ENCODE measurements around the gene NR3C1. TPM values are rescaled to one million over a fixed set of nuclear protein-coding genes. Genes with fewer than 3 reads are reported as not detected.

NR3C1 gene
- total RNA-seq, 1 experiment from 2014 or later: 11.5 TPM

DNA sequence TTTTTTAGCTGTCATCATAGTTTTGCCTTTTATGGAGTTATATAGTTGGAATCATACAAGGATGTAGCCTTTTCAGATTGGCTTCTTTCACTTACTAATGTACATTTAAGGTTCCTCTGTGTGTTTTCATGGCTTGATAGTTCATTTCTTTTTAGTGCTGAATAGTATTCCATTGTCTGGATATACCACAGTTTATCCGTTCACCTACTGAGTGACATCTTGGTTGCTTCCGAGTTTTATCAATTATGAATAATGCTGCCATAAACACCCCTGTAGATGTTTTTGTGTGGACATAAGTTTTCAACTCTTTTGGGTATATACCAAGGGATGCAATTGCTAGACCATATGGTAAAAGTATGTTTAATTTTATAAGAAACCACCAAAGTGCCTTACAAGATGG is 136.3 kb downstream of the NR3C1 start:
- DNase-seq (ENCODE audit: low read depth, low spot score): no peak
- in situ Hi-C loops (cut with HindIII; ENCODE audit: low pct_unique_long_range_greater_than_20kb, low sequenced_read_pairs): no loop called here

DNA sequence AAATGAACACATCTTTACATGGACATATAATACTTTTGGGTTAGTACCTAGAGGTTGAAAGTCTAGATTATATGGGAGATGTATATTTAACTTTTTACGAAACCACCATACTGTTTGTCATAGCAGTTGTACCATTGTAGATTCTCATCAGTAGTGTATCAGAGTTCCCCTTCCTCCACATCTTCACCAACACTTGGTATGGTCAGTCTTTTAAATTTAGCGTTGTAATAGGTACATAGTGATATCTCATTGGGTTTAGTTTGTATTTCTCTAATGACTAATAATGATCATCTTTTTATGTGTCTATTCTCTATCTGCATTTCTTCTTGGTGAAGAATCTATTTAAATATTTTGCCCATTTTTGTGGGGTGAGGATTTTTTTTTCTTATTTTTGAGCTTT is 137.5 kb downstream of the NR3C1 start:
- DNase-seq (ENCODE audit: low read depth, low spot score): no peak
- in situ Hi-C loops (cut with HindIII; ENCODE audit: low pct_unique_long_range_greater_than_20kb, low sequenced_read_pairs): no loop called here

DNA sequence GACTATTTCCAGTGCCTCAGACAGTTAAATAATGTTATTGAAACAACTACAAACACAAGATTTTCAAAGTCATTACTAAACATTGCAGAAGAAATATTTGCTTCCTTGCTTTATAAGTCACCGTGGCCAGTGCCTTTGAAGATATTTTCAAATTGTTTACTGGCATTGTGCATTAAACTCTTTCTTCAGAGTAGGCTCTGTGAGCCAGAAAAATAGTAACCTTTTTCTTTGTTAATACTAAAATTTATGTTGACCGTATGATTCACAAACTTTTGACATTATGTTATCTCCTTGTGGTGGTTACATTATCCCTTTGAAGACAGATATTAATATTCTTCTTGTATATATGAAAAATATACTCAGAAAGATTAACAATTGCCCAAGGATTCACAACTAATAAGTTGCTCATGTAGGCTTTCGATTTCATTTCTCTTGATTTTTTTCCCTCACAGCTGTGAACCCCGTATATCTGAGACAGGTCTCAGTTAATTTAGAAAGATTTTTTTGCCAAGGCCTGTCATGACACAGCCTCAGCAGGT is 140.1 kb downstream of the NR3C1 start:
- no peak for DNase-seq (ENCODE audit: low read depth, low spot score)
- in situ Hi-C loops (cut with HindIII; ENCODE audit: low pct_unique_long_range_greater_than_20kb, low sequenced_read_pairs): no loop called here

DNA sequence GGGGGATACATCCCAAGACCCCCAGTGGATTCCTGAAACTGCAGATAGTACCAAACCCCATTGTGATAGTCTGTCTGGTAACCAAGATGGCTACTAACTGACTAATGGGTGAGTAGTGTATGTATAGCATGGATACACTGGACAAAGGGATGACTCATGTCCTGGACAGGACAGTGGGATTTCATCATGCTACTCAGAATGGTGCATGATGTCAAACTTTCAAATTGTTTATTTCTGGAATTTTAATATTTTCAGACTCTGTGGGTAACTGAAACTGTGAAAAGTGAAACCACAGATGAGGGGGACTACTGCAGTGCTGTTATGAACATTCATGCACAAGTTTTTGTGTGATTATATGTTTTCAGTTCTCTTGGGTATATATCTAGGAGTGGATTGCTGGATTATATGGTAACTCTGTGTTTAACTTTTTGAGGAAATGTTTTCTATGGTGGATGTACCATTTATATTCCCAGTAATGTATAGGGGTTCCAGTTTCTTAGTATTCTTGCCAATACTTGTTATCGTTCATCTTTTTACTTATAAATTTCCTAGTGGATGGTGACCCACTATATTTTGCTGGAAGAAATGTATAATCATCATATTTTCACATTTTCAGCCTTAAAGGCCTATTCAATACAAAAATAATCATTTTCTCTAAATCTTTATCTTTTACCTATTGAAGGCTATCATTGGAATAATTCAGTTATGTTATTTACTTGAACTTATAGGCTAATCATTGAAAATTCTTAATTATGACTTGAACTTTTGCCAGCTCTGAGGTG is 140.9 kb downstream of the NR3C1 start:
- in situ Hi-C loops (cut with HindIII; ENCODE audit: low pct_unique_long_range_greater_than_20kb, low sequenced_read_pairs): no loop called here
- DNase-seq (ENCODE audit: low read depth, low spot score): no peak

DNA sequence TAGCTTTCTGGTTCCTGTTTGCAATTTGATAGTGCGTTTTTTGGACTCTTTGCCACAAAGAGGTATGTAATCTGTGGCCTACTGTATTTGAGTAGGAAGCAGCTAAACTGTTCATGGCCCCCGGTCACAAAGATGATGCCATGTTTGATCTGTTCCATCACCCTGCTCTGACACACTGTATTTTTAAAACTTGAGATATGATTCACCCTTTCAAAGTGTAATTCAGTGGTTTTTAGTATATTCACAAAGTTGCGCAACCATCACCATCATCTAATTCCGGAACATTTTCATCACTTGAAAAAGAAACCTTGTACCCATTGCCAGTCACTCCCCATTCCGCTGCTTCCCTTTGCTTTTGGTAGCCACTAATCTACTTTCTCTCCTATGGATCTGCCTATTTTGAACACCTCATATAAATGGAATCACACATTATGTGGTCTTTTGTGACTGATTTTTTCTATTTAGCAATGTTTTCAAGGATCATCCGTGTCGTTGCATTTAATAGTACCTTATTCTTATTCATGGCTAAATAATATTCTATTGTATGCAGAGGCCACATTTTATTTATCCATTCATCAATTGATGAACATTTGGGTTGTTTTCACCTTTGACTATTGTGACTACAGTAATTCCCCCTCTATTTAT is 141.6 kb downstream of the NR3C1 start:
- in situ Hi-C loops (cut with HindIII; ENCODE audit: low pct_unique_long_range_greater_than_20kb, low sequenced_read_pairs): no loop called here
- DNase-seq (ENCODE audit: low read depth, low spot score): no peak

DNA sequence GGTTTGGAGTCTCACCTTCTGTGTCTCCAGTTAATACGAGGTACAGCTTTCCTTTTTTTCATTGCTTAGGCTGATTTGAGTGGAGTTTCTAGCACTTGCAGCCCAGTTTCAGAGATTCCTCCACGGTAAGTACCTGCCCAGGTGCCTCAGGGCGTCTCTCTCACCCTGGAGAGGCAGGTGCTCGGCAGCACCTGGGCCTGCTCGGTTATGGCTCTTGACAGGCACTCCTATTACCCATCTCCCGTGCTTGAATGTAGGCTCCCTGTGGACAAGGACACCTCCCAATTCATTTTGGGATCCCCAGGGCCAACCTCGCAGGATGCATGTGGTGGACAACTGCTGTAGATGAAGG is 144.3 kb downstream of the NR3C1 start:
- in situ Hi-C loops (cut with HindIII; ENCODE audit: low pct_unique_long_range_greater_than_20kb, low sequenced_read_pairs): no loop called here
- no peak for DNase-seq (ENCODE audit: low read depth, low spot score)

DNA sequence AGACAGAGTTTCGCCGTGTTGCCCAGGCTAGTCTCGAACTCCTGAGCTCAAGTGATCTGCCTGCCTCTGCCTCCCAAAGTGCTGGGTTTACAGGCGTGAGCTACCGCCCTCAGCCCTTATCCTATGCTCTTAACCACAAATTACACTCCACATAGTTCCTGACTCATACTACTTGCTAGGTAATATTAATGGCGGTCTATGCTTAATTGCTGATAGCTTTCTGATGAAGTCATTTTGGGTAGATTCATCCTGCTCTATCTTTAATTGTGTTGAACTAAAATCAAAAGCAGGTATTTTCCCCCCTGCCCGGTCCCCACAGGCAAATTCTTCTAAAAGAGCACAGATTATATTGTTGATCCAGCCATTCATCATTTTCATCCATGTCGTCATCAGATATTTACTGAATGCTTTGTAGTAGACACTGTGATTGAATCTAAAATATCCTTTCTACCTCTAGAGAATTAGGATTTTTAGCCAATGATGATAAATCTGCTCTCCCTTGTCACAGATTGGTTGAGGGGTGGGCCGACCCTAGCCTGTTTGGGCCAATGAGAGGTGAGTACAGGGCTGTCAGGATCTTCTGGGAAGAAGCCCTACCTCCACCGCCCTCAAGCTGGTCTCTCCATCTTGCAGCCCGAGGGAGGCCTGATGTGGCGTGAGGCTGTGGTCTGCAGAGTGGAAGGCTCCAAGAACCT is 144.8 kb downstream of the NR3C1 start:
- in situ Hi-C loops (cut with HindIII; ENCODE audit: low pct_unique_long_range_greater_than_20kb, low sequenced_read_pairs): no loop called here
- no peak for DNase-seq (ENCODE audit: low read depth, low spot score)

DNA sequence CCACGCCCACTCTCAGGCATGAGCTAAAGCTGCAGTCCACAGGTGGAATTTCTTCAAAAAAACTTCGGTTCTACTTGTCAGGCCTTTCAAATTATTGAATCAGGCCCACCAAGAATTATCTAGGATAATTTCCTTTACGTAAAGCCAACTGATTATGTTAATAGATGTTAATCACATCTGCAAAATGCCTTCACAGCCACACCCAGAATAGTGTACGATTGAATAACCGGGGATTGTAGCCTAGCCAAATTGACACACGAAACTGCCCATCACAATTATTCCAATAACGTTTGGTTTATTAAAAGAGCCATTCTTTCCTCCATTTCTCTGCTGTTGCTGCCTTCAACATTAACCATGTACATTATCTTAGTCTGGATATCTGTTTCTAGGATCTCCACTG is 148.7 kb downstream of the NR3C1 start:
- in situ Hi-C loops (cut with HindIII; ENCODE audit: low pct_unique_long_range_greater_than_20kb, low sequenced_read_pairs): no loop called here
- no peak for DNase-seq (ENCODE audit: low read depth, low spot score)

DNA sequence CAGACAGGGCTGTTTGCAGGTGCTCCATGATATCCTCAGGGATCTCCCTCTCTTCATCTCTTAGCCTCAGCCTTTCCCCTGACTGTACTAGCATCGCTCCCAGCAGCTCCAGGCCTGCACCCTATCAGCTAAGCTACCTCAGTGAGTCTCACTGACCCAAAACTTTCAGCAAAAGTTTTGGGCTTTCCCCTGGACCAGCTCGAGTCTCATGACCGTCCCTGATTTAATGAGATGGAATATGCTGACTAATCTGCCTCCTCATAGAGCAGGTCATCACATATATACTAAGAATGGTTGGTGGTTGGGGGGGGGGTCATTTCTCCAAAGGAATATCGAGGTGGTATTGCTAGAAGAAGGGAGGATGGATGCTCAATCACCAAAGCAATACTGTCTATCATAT is 151.5 kb downstream of the NR3C1 start:
- DNase-seq (ENCODE audit: low read depth, low spot score): no peak
- in situ Hi-C loops (cut with HindIII; ENCODE audit: low pct_unique_long_range_greater_than_20kb, low sequenced_read_pairs): no loop called here

DNA sequence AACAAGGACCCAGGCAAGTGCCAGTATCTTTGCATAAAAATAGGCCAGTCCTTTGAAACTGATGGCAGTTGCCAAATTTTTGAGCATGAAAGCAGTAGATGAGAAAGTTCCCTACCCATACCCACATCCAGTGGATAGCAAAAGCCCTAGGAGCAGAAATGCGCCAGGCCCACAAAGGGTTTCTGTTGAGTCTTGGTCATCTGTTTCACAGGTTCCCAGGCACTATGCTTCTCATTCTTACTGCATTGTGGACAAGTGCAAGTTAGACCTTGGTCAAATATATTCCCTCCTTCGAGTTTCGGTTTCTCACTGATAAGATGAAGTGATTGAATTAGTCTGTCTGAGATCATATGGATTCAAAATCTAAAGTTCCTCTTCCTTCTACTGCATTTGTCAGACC is 152.3 kb downstream of the NR3C1 start:
- DNase-seq (ENCODE audit: low read depth, low spot score): no peak
- in situ Hi-C loops (cut with HindIII; ENCODE audit: low pct_unique_long_range_greater_than_20kb, low sequenced_read_pairs): no loop called here

DNA sequence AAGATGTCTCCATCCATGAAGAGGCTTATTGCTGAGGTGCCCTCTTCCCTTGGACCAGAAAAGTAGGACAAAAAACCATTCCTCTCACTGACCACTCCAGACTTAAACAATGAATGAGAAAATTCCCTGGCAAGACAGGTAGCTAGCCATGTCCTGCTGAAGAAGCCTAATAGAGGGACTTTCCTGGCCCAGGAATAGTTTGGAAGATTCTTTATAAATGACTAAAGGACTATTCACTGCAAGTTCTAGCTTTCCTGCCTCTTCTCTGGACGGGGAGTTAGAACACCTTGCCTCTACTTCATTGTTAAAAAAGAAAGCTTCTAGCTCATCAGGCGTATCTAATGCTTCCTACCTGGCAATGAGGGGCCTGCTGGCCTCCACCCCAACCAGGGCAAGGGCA is 153.6 kb downstream of the NR3C1 start:
- in situ Hi-C loops (cut with HindIII; ENCODE audit: low pct_unique_long_range_greater_than_20kb, low sequenced_read_pairs): no loop called here
- DNase-seq (ENCODE audit: low read depth, low spot score): no peak

DNA sequence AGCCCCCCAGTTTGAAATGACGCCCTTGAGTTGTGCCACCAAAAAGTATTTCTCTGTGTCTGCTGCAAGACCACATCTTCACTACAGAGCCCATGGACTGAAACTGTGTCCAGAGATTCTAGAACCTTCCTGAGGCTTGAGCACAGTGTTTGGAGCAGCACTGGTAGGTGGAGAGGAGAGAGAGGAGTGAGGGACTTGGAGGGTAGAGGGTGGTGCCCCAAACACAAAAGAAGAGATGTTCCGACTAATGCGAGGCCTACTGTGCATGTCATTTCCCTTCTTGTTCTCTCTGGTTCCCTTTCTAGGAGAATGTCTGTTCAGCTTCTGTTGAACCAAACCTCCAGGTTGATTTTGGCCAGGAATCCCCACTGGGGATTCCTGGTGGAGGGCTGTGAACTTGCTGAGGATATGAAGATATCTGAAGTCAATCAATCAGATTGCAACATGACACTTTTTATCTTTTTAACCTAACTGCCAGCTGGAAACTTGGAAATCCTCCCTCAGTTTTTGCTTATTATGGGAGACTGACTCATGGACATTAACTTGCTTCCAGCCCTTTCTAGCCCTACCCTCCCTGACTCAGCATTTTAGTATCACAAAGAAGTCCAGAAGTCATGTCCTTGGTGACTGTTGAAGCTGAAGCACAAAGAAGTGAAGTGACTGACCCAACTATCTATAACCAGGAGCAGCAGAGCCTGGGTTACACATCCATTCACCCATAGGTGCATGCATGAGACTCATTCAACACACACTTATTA is 154.5 kb downstream of the NR3C1 start:
- in situ Hi-C loops (cut with HindIII; ENCODE audit: low pct_unique_long_range_greater_than_20kb, low sequenced_read_pairs): no loop called here
- DNase-seq (ENCODE audit: low read depth, low spot score): no peak

DNA sequence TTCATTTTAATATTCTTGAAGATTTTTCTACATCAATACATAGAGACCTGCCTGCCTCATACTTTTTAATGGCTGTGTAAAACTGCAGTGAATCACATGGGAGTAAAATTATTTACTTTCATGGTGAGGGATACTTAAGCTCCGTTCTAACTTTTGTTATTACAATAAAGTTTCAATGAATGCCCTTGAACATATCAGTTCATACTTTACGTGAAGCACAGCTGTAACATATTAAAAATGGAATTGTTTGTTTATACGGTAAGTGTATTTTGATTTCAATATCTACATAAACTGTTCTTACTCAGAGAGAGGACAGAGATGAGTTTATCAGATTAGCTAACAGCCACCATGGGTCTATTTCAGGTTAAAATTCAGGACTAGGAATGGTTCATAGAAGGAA is 155.1 kb downstream of the NR3C1 start:
- no peak for DNase-seq (ENCODE audit: low read depth, low spot score)

DNA sequence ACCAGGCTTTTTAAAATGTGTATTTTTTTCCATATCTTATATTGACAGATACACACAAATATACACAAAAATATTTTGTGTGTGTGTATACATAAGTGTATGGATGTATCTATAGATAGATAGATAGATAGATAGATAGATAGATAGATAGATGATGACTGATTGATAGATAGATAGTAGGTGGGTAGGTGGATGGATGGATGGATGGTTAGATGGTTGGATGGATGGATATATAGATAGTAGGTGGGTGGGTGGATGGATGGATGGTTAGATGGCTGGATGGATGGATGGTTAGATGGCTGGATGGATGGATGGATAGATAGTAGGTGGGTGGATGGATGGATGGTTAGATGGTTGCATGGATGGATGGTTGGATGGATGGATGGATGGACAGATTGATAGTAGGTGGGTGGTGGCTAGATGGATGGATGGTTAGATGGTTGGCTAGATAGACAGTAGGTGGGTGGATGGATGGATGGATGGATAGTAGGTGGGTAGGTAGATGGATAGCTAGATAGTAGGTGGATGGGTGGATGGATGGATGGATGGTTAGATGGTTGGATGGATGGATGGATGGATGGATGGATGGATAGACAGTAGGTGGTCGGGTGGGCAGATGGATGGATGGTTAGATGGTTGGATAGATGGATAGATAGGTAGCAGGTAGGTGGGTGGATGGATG is 156.2 kb downstream of the NR3C1 start:
- DNase-seq (ENCODE audit: low read depth, low spot score): no peak
- in situ Hi-C loops (cut with HindIII; ENCODE audit: low pct_unique_long_range_greater_than_20kb, low sequenced_read_pairs): no loop called here

More for the DNA sequence above, 155.1 kb downstream of the NR3C1 start:
- in situ Hi-C loops (cut with HindIII; ENCODE audit: low pct_unique_long_range_greater_than_20kb, low sequenced_read_pairs): no loop called here

DNA sequence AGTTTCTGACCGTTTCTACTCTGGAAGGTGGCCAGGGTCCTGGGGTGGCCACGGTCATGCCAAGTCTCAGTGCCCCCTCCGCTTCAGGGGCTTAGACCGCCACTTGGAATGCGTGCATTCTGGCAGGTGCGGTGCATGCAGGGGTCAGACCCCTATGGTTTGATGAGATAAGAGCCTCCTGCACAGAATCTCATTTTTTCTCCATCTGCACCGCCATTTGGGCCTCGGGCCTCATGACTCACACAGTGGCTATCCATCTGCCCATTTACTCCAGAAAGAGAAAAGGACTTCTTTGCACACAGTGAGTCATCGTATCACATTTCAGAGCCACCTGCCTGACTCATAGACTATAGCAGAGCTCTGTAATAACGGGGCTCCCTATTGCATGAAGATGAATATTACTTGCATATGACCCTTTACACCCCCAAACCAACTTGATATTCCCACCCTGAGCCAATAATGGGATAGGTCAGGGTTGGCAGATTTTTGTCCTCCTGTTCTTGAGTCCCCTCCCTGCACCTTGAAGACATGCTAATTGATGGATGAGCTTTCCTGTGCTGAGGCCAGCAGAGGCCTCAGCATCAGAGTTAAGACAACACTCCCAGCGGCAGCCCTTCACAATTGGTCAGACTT is 157.4 kb downstream of the NR3C1 start:
- peak; percentile 48 for DNase-seq (ENCODE audit: low read depth, low spot score)
- in situ Hi-C loops (cut with HindIII; ENCODE audit: low pct_unique_long_range_greater_than_20kb, low sequenced_read_pairs): no loop called here

DNA sequence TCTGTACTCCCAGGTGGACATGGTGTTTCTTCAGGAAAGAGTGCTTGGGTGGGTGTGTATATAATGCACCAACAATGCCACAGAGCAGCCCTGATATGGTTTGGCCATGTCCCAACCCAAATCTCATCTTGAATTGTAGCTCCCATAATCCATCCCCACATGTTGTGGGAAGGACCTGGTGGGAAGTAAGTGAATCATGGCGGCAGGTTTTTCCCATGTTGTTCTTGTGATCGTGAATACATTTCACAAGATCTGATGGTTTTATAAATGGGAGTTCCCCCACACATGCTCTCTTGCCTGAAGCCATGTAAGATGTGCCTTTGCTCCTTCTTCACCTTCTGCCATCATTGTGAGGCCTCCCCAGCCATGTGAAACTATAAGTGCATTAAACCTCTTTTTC is 158.5 kb downstream of the NR3C1 start:
- no peak for DNase-seq (ENCODE audit: low read depth, low spot score)
- in situ Hi-C loops (cut with HindIII; ENCODE audit: low pct_unique_long_range_greater_than_20kb, low sequenced_read_pairs): no loop called here
